Measurements from ENCODE around the gene PNKD.

Gene PNKD

DNA sequence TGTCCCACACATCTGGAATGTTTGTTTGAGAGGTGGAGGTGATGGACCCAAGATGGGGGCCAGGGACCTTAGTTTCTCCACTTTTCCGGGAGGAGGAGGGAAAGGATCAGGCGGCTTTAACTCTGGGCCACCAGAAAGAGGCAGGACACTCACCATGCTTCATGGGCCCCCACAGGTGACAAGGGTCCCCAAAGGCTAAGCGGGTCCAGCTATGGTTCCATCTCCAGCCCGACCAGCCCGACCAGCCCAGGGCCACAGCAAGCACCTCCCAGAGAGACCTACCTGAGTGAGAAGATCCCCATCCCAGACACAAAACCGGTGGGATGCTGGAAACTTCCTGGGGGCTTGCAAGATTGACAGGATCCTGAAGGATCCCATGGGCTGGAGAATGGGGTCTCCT, 112.5 kb downstream of the PNKD start:
- H3K4me3 ChIP-seq (ENCODE audit: low read depth, low read length) = no peak overlapping the region
- no peaks in the 10 kb centered on the region for H3K36me3 ChIP-seq
- TF ChIP-seq, protein P1, sequence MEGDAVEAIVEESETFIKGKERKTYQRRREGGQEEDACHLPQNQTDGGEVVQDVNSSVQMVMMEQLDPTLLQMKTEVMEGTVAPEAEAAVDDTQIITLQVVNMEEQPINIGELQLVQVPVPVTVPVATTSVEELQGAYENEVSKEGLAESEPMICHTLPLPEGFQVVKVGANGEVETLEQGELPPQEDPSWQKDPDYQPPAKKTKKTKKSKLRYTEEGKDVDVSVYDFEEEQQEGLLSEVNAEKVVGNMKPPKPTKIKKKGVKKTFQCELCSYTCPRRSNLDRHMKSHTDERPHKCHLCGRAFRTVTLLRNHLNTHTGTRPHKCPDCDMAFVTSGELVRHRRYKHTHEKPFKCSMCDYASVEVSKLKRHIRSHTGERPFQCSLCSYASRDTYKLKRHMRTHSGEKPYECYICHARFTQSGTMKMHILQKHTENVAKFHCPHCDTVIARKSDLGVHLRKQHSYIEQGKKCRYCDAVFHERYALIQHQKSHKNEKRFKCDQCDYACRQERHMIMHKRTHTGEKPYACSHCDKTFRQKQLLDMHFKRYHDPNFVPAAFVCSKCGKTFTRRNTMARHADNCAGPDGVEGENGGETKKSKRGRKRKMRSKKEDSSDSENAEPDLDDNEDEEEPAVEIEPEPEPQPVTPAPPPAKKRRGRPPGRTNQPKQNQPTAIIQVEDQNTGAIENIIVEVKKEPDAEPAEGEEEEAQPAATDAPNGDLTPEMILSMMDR (IDR thresholded peaks at IDR 0.05; ENCODE audit: low read depth, low read length) = no peak
- no peaks in the 10 kb centered on the region for H3K27me3 ChIP-seq
- H3K4me1 ChIP-seq = no peaks in the 10 kb centered on the region
- no peaks in the 10 kb centered on the region for H3K9me3 ChIP-seq
- no peak for DNase-seq

DNA sequence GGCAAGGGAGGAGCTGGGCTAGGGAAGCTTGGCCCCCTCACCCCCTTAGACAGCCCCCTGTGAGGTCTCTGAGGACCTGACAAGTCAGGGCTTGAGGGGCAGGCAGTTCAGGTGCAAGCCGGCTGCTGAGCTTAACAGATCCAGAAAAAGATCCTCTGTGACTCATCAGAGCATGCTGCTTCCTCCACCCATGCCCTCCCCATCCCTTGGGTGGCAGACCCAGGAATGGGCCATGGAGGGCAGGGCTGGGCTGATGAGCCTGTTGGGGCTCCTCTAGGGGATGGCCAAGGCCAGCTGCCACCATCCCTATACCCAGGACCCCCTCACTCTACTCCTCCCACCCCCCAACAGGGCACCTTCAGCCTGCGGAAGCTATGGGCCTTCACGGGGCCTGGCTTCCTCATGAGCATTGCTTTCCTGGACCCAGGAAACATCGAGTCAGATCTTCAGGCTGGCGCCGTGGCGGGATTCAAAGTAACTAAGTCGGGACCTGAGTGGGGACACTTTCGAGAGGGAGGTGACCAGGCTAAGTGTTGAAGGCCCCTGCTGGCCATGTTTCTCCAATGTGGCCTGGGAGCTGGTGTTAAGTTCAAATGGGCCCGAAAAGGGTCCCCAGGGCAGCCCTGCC, 113.7 kb downstream of the PNKD start:
- TF ChIP-seq, protein P1 (IDR thresholded peaks at IDR 0.05; ENCODE audit: low read depth, low read length) = no peak
- H3K4me1 ChIP-seq = no peaks in the 10 kb centered on the region
- DNase-seq = no peak
- H3K4me3 ChIP-seq (ENCODE audit: low read depth, low read length) = no peak overlapping the region
- H3K27me3 ChIP-seq = no peaks in the 10 kb centered on the region
- H3K9me3 ChIP-seq = no peaks in the 10 kb centered on the region
- H3K36me3 ChIP-seq = no peaks in the 10 kb centered on the region

DNA sequence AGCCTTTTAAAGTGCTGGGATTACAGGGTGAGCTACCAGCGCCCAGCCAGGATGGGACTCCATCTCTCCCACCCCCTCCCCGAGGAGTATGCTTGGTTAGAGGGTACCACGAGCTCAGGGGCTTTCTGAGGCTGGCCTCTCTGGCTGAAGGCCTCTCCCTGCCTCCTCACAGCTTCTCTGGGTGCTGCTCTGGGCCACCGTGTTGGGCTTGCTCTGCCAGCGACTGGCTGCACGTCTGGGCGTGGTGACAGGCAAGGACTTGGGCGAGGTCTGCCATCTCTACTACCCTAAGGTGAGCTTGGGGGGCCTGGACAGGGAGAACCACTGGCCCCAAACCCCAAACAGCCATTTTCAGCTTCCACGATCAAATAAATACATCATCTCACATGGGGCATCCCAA, 114.7 kb downstream of the PNKD start:
- Histone ChIP-seq H3K4me3 (ENCODE audit: low read depth, low read length) (no peak overlapping the region), H3K9me3 (no peaks in the 10 kb centered on the region), H3K27me3 (no peaks in the 10 kb centered on the region), H3K36me3 (no peaks in the 10 kb centered on the region), H3K4me1 (no peaks in the 10 kb centered on the region)
- TF ChIP-seq, protein P1 (IDR thresholded peaks at IDR 0.05; ENCODE audit: low read depth, low read length) = no peak
- DNase-seq = no peak

DNA sequence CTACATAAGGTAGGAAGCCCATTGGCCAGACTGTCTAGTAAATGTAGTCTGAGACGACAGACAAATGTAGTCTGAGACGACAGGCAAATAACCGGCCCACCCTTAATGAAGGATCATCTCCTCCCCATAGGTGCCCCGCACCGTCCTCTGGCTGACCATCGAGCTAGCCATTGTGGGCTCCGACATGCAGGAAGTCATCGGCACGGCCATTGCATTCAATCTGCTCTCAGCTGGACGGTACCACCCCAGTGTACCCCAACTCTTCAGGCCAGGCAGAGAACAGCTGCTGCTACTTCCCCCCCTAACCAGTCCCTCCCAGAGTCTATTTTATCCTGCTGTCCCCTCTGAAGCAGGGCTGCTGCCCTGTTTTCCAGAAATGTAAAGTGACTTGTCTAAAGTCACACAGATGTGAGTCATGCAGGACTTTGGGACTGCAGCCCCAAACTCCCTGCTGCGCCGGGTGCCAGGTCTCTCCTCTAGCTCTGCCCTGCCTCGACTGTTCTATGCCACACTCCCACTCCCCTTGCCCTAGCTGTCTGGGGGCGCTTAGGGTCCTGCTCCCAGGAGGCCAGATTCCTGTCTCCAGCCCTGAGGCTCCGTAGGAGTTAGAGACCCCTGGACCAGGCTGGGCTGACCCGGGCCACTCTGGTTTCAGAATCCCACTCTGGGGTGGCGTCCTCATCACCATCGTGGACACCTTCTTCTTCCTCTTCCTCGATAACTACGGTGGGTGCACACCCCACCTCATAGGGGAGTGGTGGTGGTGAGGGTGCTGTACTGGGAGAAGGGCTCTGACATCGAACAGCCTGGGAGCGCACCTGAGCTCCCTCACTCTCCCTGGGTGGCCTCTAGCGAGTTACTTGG, 116.4 kb downstream of the PNKD start:
- Histone ChIP-seq H3K4me3 (ENCODE audit: low read depth, low read length) (peak overlapping the region; percentile 66; the same call in 1 of the 2 replicates), H3K4me1 (no peaks in the 10 kb centered on the region), H3K27me3 (no peaks in the 10 kb centered on the region), H3K9me3 (no peaks in the 10 kb centered on the region), H3K36me3 (no peaks in the 10 kb centered on the region)
- no peak for DNase-seq
- TF ChIP-seq, protein P1 (IDR thresholded peaks at IDR 0.05; ENCODE audit: low read depth, low read length) = no peak

DNA sequence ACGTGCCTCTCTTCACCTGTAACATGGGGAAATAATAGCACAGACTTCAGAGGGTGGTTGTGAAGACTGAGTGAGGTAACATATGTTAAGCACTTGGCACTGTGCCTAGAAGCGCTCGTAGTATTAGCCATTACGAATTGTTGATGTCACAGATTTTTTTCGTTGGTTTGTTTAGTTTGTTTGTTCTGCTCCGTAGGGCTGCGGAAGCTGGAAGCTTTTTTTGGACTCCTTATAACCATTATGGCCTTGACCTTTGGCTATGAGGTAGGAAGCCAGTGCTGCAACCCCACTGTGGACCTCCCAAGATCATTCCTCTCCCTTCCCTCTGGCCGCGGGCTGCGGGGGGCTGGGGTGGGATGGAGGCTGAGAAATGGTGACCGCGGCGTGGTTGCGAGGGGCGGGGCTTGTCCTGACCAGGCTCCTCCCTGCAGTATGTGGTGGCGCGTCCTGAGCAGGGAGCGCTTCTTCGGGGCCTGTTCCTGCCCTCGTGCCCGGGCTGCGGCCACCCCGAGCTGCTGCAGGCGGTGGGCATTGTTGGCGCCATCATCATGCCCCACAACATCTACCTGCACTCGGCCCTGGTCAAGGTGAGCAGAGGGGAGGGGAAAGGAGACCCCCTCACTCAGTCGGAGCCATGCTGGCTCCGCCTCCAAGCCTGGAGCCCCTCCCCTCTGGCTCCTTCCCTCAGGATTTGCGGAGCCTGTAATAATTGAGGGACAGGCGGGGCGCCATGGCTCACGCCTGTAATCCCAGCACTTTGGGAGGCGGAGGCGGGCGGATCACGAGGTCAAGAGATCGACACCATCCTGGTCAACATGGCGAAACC, 117.3 kb downstream of the PNKD start:
- peak; percentile 76 for DNase-seq
- H3K4me1 ChIP-seq = no peaks in the 10 kb centered on the region
- H3K9me3 ChIP-seq = no peaks in the 10 kb centered on the region
- TF ChIP-seq, protein P1 (IDR thresholded peaks at IDR 0.05; ENCODE audit: low read depth, low read length) = no peak
- H3K27me3 ChIP-seq = no peaks in the 10 kb centered on the region
- peak overlapping the region; percentile 66 for H3K4me3 ChIP-seq (ENCODE audit: low read depth, low read length)
- H3K36me3 ChIP-seq = no peaks in the 10 kb centered on the region

Data from BE2C (cell line).